A673 (cell line): Measurements from ENCODE around the gene JKAMP. TPM values are rescaled to one million over a fixed set of nuclear protein-coding genes. Genes with fewer than 3 reads are reported as not detected.

Experiments
- BruUV-seq: library from RNA; stranded (reverse); fragments of 400-500 nt; replicated peaks from 2 replicates; lab custom pipeline; 2021; lab: Mats Ljungman, UMichigan
- CTCF ChIA-PET: fragments of 300-600 bp; sonication (Branson Sonifier 250); formaldehyde crosslinking; loops from one replicate; lab custom pipeline; 2022; ENCODE audit warnings: antibody characterized with exemption; lab: Charles Lee
- POLR2A ChIA-PET: fragments of 300-600 bp; sonication (Branson Sonifier 250); formaldehyde crosslinking; loops from one replicate; lab custom pipeline; 2022; ENCODE audit warnings: antibody characterized with exemption; ENCODE audit not compliant: low non-redundant PET; lab: Charles Lee
- DNase-seq: peaks from one replicate; pipeline ENCODE4 v3.0.0-alpha.2; 2015; ENCODE audit warnings: low spot score
- H3K27ac ChIP-seq: fragments of 200-600 bp; sonication (generic); 2 replicates; pipeline ENCODE4 v1.5.1; 2016; ENCODE audit warnings: mixed run types, low read depth, mild to moderate bottlenecking, mixed read lengths, antibody characterized with exemption, low read length; ENCODE audit not compliant: poor library complexity, severe bottlenecking
- H3K27me3 ChIP-seq: fragments of 200-600 bp; sonication (generic); replicated peaks from 2 replicates; pipeline ENCODE4 v1.6.1; 2017; ENCODE audit warnings: mixed run types, low read depth, mild to moderate bottlenecking, mixed read lengths, antibody characterized with exemption, low read length; ENCODE audit not compliant: insufficient read depth, poor library complexity
- H3K36me3 ChIP-seq: fragments of 200-600 bp; sonication (generic); 2 replicates; pipeline ENCODE4 v1.6.1; 2016; ENCODE audit warnings: mixed run types, mild to moderate bottlenecking, mixed read lengths, antibody characterized with exemption, low read length; ENCODE audit not compliant: insufficient read depth, poor library complexity, severe bottlenecking
- H3K4me1 ChIP-seq: fragments of 200-600 bp; sonication (generic); 2 replicates; pipeline ENCODE4 v1.6.1; 2017; ENCODE audit warnings: mixed run types, mild to moderate bottlenecking, mixed read lengths, antibody characterized with exemption, low read length; ENCODE audit not compliant: insufficient read depth, poor library complexity, severe bottlenecking
- H3K4me3 ChIP-seq: fragments of 200-600 bp; sonication (generic); 2 replicates; pipeline ENCODE4 v1.5.1; 2016; ENCODE audit warnings: low read depth, mixed run types, mild to moderate bottlenecking, mixed read lengths, low read length; ENCODE audit not compliant: poor library complexity, severe bottlenecking
- H3K9me3 ChIP-seq: fragments of 200-600 bp; sonication (generic); 2 replicates; pipeline ENCODE4 v1.6.1; 2016; ENCODE audit warnings: mixed run types, low read depth, mild to moderate bottlenecking, mixed read lengths, antibody characterized with exemption, low read length; ENCODE audit not compliant: poor library complexity, severe bottlenecking
- CTCF ChIP-seq: fragments of 300-800, 200-600 bp; sonication (generic); conservative IDR thresholded peaks from 2 replicates; pipeline ENCODE4 v1.5.1; 2017; ENCODE audit warnings: low read depth, mild to moderate bottlenecking, antibody characterized with exemption, low read length, moderate library complexity, mixed read lengths
- EZH2 ChIP-seq: fragments of 200-600 bp; sonication (generic); IDR thresholded peaks from 2 replicates; pipeline ENCODE4 v1.6.1; 2017; ENCODE audit warnings: borderline replicate concordance, low read depth, mild to moderate bottlenecking, mixed read lengths, antibody characterized with exemption, low read length; ENCODE audit not compliant: poor library complexity, severe bottlenecking
- intact Hi-C: fragments of 100-400 bp; cut with micrococcal nuclease; formaldehyde crosslinking; loops from one replicate; pipeline ENCODE4 v1.10.0; 2022; ENCODE audit not compliant: unreplicated experiment
- total RNA-seq: library from RNA; stranded (reverse); gene quantifications from 2 replicates; pipeline ENCODE4 v1.2.3, GENCODE V29; 2021

The JKAMP gene
- total RNA-seq, 1 experiment from 2014 or later: 51.6 TPM

DNA sequence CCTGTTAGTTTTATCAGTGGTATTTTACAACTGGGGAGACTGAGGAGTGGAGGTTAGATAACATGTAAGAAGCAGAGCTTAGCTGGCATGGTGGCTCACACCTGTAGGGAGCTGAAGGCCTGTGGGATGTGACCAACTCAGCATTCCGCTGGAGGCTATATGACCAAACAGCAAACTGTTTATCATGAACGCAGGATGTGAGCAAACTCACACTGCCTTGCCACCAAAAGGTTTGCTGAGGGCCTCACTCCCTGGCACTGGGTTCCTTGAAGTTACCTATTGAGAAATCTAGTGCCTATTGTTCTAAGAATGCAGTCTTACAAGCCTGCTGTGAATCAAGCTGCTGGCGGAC, 23.4 kb downstream of the JKAMP start:
- no peak overlapping the region for H3K27ac ChIP-seq
- H3K4me3 ChIP-seq: no peak overlapping the region
- H3K36me3 ChIP-seq: peaks cover 13% of the 10 kb centered on the region
- BruUV-seq: no TSS peak
- no peaks in the 10 kb centered on the region for H3K4me1 ChIP-seq
- ChIA-PET CTCF (interaction anchor here (0.6 to 1.3 kb wide), 9 partner anchors 45 to 880 kb away, joined by 3 to 26 read pairs (median 9); partner anchors contain the start of gene CCDC175), POLR2A (no interaction called here)
- no peaks in the 10 kb centered on the region for H3K27me3 ChIP-seq
- intact Hi-C loops: loop anchor here (1.0 to 2.0 kb wide), 2 partner anchors 71 to 181 kb away; no protein-coding TSS in a partner anchor
- TF ChIP-seq CTCF: no peak
- no peak for TF ChIP-seq EZH2
- H3K9me3 ChIP-seq: no peaks in the 10 kb centered on the region
- DNase-seq: no peak

DNA sequence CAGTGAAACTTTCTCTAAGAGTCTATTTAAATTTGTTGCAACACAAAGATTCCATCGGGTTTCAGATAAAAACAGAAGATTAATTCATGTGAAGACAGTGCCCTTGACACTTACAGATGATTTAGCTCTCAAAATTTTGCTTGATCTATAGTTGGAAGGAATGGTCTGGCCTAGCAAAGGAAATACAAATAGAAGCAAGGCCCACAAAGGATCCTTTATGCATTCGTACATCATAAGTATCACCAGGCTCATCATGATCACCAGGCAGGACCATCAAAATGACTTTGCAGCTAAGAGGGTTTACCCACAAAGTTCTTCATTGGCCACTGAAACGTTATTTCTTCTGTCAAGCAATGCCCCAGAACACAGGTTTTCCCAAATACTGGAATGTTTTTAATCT, 24.8 kb downstream of the JKAMP start:
- DNase-seq: no peak
- Histone ChIP-seq H3K4me1 (no peaks in the 10 kb centered on the region), H3K36me3 (peaks cover 8% of the 10 kb centered on the region), H3K9me3 (no peaks in the 10 kb centered on the region), H3K27me3 (no peaks in the 10 kb centered on the region), H3K27ac (no peak overlapping the region), H3K4me3 (no peak overlapping the region)
- intact Hi-C loops: no loop called here
- TF ChIP-seq EZH2: no peak
- no peak for TF ChIP-seq CTCF
- CTCF ChIA-PET: interaction anchor here (0.7 to 1.0 kb wide), 2 partner anchors 77 to 469 kb away, joined by 3 to 16 read pairs; no protein-coding TSS in a partner anchor
- POLR2A ChIA-PET: no interaction called here
- BruUV-seq: no TSS peak

DNA sequence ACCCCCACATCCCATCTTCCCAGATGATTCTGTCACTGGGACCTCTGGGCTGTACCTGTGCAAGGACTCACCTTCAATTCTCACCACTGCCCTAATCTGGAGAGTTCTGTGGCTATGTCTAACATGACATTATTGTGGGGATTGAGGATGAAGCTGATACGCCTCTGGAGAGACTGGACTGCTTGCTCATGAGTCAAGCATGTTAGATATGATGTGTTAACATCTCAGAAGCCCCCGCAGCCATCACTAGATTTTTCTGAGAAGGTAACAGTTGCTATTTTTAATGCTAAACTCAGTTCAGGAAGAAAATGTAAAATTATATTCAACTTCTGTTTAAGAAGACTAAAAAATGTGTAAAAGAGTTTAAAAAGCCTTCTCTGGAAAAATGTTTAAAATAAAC, 25.7 kb downstream of the JKAMP start:
- no peaks in the 10 kb centered on the region for H3K4me1 ChIP-seq
- intact Hi-C loops: loop anchor here (5.0 kb wide), 2 partner anchors 387 to 672 kb away; no protein-coding TSS in a partner anchor
- no peak for DNase-seq
- ChIA-PET POLR2A (no interaction called here), CTCF (interaction anchor here (1.0 kb wide), 1 partner anchor 76 kb away, joined by 3 read pairs; no protein-coding TSS in a partner anchor)
- no TSS peak for BruUV-seq
- H3K4me3 ChIP-seq: no peak overlapping the region
- no peak for TF ChIP-seq EZH2
- TF ChIP-seq CTCF: no peak
- no peaks in the 10 kb centered on the region for H3K9me3 ChIP-seq
- H3K27me3 ChIP-seq: no peaks in the 10 kb centered on the region
- peaks cover under 1% of the 10 kb centered on the region for H3K36me3 ChIP-seq
- no peak overlapping the region for H3K27ac ChIP-seq
